ENCODE measurements around the gene C19orf67. TPM values are rescaled to one million over a fixed set of nuclear protein-coding genes. Genes with fewer than 3 reads are reported as not detected.

C19orf67 gene
- total and polyA plus RNA-seq, 2 of the 4 experiments (the other 2 are of a cell fraction) = not detected

DNA sequence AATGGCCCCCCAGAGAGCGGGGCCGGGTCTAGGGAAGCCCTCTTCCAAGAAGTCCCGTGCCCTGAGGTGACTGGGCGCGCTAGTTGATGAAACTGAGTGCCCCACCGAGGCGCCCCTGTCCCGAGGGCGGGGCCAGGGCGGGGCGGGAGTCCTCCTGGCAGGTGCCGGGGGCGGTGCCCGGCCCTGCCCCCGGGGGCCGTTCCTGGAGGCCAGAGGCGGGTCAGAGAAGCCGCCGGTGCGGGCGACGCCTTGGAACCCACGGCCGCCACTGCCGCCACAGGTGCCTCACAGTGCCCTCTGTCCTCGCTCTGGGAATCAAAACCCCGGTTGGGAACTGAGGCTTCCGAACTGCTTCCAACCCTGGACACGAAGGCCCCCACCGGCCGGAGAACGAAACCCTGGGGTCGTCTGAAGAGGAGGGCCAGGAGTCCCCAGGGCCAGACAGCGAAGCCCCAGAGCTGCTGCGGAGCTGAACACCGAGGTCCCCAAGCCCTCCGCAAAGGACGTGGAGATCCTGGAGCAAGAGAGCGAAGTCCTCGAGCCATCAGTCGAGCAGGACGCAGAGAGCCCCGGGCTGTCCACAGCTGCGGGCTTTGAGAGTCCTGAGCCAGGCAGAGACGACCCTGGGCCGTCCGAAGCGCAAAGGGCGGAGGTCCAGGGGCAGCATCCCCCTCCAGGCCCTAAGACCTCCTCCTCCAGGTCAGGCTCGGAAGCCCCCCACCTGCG lies 12.9 kb downstream of the C19orf67 start, which contains the start of gene MISP3:
TSS of gene MISP3 (plus strand) at position 252 of the 726 bp plus-strand sequence. CDS start 524 bp downstream, outside the sequence.
- Histone ChIP-seq H4K8ac (ENCODE audit: low read depth in 2 of 2, low read length in 2 of 2) (peak within 1 kb of the TSS; percentile 36 to 78; a peak in 2 of 4 replicates), H4K20me1 (ENCODE audit: insufficient read depth, low read length) (no peaks in the 10 kb centered on the region), H2AK5ac (ENCODE audit: low read depth, low read length) (no peak within 1 kb of the TSS), H3K9ac (ENCODE audit: low read depth, low read length) (peak within 1 kb of the TSS; percentile 57; the same call in 1 of the 2 replicates), H3K27ac (ENCODE audit: insufficient read depth, low read length) (no peak within 1 kb of the TSS; the same call in 1 of the 2 replicates), H4K91ac (ENCODE audit: insufficient read depth, low read depth, low read length) (no peak within 1 kb of the TSS; the same call in 1 of the 2 replicates), H3K79me1 (ENCODE audit: low read depth in 1 of 2, low read length in 2 of 2) (peaks cover 0 to 14% of the 10 kb centered on the region in 2 experiments; a peak in 1 of 4 replicates), H3K23ac (ENCODE audit: low read depth, low read length) (peak within 1 kb of the TSS; percentile 78; the same call in 1 of the 2 replicates), H3K9me3 (ENCODE audit: control insufficient read depth, insufficient read depth, low read length) (no peaks in the 10 kb centered on the region), H3K9me1 (ENCODE audit: insufficient read depth, low read length) (no peaks in the 10 kb centered on the region), H2AFZ (replicated peaks; ENCODE audit: low read length, poor library complexity) (peak within 1 kb of the TSS; percentile 96), H3K27me3 (ENCODE audit: control insufficient read depth, insufficient read depth, low read length) (peaks cover 2% of the 10 kb centered on the region; the same call in 1 of the 2 replicates), H2AK9ac (replicated peaks; ENCODE audit: low read depth, low read length, poor library complexity) (peak within 1 kb of the TSS; percentile 85), H3K18ac (ENCODE audit: low read depth, low read length) (no peak within 1 kb of the TSS), H3K4me1 (ENCODE audit: control insufficient read depth, insufficient read depth, low read length) (peaks cover 10% of the 10 kb centered on the region), H3K4ac (ENCODE audit: low read depth, low read length) (no peak within 1 kb of the TSS; the same call in 1 of the 2 replicates), H3K4me3 (ENCODE audit: insufficient read depth, low read depth, low read length) (peak within 1 kb of the TSS; percentile 61), H2BK5ac (ENCODE audit: low read depth, low read length, poor library complexity, severe bottlenecking) (peak within 1 kb of the TSS; percentile 1), H2BK20ac (ENCODE audit: low read depth, low read length) (no peak within 1 kb of the TSS), H4K5ac (ENCODE audit: low read depth, low read length) (no peak within 1 kb of the TSS), H3K4me2 (ENCODE audit: low read depth, low read length) (peak within 1 kb of the TSS; percentile 93), H3K56ac (ENCODE audit: extremely low read depth, insufficient read depth, low read length) (no peak within 1 kb of the TSS), H3K14ac (replicated peaks; ENCODE audit: low read depth, low read length) (no peak within 1 kb of the TSS), H3K36me3 (ENCODE audit: control insufficient read depth, insufficient read depth, low read length) (no peaks in the 10 kb centered on the region), H2BK15ac (ENCODE audit: low read depth, low read length) (no peak within 1 kb of the TSS), H2BK120ac (ENCODE audit: low read depth, low read length) (no peak within 1 kb of the TSS)
- in situ Hi-C loops (cut with MboI; ENCODE audit: low sequenced_read_pairs) (loop anchor here (5.0 kb wide), 1 partner anchor 190 kb away; no protein-coding TSS in a partner anchor), intact Hi-C loops (cut with micrococcal nuclease) (no loop called here), dilution Hi-C loops (cut with HindIII; ENCODE audit: low sequenced_read_pairs, unreplicated experiment) (no loop called here)
- ChIA-PET POLR2A (ENCODE audit: unreplicated experiment) (interaction anchor here (0.6 kb wide), 1 partner anchor 1710 kb away, joined by 10 read pairs; no protein-coding TSS in a partner anchor), CTCF (interaction anchor here (1.0 to 1.3 kb wide), 4 partner anchors 13 to 332 kb away, joined by 3 to 4 read pairs (median 3); no protein-coding TSS in a partner anchor)
- no TSS peak for BruUV-seq (replicated peaks)
- DNase-seq (no peak), ATAC-seq (ENCODE audit: low read depth) (no peak)
- 9% methylated on average over 25 of the region's 51 CpGs; no CpG with 5 or more reads in 1 of the 2 experiments for WGBS, 2 experiments (ENCODE audit: extremely low coverage in 2 of 2, insufficient read length in 1 of 2)
- TF ChIP-seq CHD1 (IDR thresholded peaks at IDR 0.05; ENCODE audit: low read depth, low read length) (no peak), POLR2A (IDR thresholded peaks at IDR 0.05; ENCODE audit: low read depth, low read length) (no peak), NFE2L2 (IDR thresholded peaks at IDR 0.05; ENCODE audit: low read depth, low read length) (no peak), BHLHE40 (IDR thresholded peaks at IDR 0.05; ENCODE audit: low read depth, low read length) (no peak), FOS (IDR thresholded peaks at IDR 0.05; ENCODE audit: low read depth, low read length) (no peak), MAFK (IDR thresholded peaks at IDR 0.05; ENCODE audit: low read depth, low read length) (no peak), MXI1 (IDR thresholded peaks at IDR 0.05; ENCODE audit: borderline replicate concordance, low read depth, low read length) (no peak), RFX5 (IDR thresholded peaks at IDR 0.05; ENCODE audit: low read depth, low read length) (no peak), MAZ (IDR thresholded peaks at IDR 0.05; ENCODE audit: borderline replicate concordance, low read depth, low read length) (no peak), CEBPB (IDR thresholded peaks at IDR 0.05; ENCODE audit: low read depth, low read length) (no peak), USF2 (IDR thresholded peaks at IDR 0.05; ENCODE audit: low read depth, low read length) (no peak), RCOR1 (IDR thresholded peaks at IDR 0.05; ENCODE audit: insufficient replicate concordance, low read length) (no peak)
- TF ChIP-seq, protein P1, sequence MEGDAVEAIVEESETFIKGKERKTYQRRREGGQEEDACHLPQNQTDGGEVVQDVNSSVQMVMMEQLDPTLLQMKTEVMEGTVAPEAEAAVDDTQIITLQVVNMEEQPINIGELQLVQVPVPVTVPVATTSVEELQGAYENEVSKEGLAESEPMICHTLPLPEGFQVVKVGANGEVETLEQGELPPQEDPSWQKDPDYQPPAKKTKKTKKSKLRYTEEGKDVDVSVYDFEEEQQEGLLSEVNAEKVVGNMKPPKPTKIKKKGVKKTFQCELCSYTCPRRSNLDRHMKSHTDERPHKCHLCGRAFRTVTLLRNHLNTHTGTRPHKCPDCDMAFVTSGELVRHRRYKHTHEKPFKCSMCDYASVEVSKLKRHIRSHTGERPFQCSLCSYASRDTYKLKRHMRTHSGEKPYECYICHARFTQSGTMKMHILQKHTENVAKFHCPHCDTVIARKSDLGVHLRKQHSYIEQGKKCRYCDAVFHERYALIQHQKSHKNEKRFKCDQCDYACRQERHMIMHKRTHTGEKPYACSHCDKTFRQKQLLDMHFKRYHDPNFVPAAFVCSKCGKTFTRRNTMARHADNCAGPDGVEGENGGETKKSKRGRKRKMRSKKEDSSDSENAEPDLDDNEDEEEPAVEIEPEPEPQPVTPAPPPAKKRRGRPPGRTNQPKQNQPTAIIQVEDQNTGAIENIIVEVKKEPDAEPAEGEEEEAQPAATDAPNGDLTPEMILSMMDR (conservative IDR thresholded peaks at IDR 0.05; ENCODE audit: low read depth, low read length) = no peak
- TF ChIP-seq, protein P2, sequence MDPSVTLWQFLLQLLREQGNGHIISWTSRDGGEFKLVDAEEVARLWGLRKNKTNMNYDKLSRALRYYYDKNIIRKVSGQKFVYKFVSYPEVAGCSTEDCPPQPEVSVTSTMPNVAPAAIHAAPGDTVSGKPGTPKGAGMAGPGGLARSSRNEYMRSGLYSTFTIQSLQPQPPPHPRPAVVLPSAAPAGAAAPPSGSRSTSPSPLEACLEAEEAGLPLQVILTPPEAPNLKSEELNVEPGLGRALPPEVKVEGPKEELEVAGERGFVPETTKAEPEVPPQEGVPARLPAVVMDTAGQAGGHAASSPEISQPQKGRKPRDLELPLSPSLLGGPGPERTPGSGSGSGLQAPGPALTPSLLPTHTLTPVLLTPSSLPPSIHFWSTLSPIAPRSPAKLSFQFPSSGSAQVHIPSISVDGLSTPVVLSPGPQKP (IDR thresholded peaks at IDR 0.05; ENCODE audit: borderline replicate concordance, low read depth, low read length) = no peak

Measured in IMR-90 (cell line).